Fibroblast of lung (primary cell): ENCODE data around the gene PRSS1. TPM values are rescaled to one million over a fixed set of nuclear protein-coding genes. Genes with fewer than 3 reads are reported as not detected.
"Not testable (repeated sequence)": the region's sequence is repeated elsewhere in the genome, so short reads cannot be mapped to it uniquely, and the experiment has no call there.

Experiments
- DNase-seq, 2 donors: peaks; one replicate each; pipeline versions ENCODE4 v3.0.0 to v3.0.0-alpha.2; 2010; ENCODE audit warnings: low read depth in 2 of 2
- H2AFZ ChIP-seq: 2 replicates; pipeline ENCODE4 v1.5.1; 2012; ENCODE audit warnings: low read length, control low read depth, inconsistent platforms
- H3K27ac ChIP-seq: 2 replicates; pipeline ENCODE4 v1.5.1; 2011; ENCODE audit warnings: low read length, control low read depth; ENCODE audit not compliant: insufficient read depth
- H3K27me3 ChIP-seq: 2 replicates; pipeline ENCODE4 v1.5.1; 2011; ENCODE audit warnings: mild to moderate bottlenecking, low read length; ENCODE audit not compliant: control insufficient read depth, insufficient read depth
- H3K36me3 ChIP-seq: 2 replicates; pipeline ENCODE4 v1.5.1; 2011; ENCODE audit warnings: low read length; ENCODE audit not compliant: control insufficient read depth, insufficient read depth
- H3K4me1 ChIP-seq: 2 replicates; pipeline ENCODE4 v1.5.1; 2011; ENCODE audit warnings: low read length; ENCODE audit not compliant: control insufficient read depth, insufficient read depth; ENCODE audit errors: extremely low read depth
- H3K4me2 ChIP-seq: 2 replicates; pipeline ENCODE4 v1.5.1; 2011; ENCODE audit warnings: low read length, control low read depth; ENCODE audit not compliant: insufficient read depth; ENCODE audit errors: extremely low read depth
- H3K4me3 ChIP-seq, 4 experiments: fragments of 200-600 bp in 1 of 4; sonication (generic) in 1 of 4; replicated peaks in 1 of 4; 2 replicates each; pipeline ENCODE4 v1.5.1; 2011 to 2016; ENCODE audit warnings: low read length in 4 of 4, low read depth in 3 of 4, mild to moderate bottlenecking in 3 of 4, control low read depth in 2 of 4, inconsistent platforms in 1 of 4, mixed read lengths in 1 of 4; ENCODE audit not compliant: insufficient read depth in 1 of 4; ENCODE audit errors: control extremely low read depth in 1 of 4
- H3K79me2 ChIP-seq: 2 replicates; pipeline ENCODE4 v1.5.1; 2012; ENCODE audit warnings: mild to moderate bottlenecking, low read length, inconsistent platforms; ENCODE audit not compliant: control insufficient read depth, insufficient read depth
- H3K9ac ChIP-seq: 2 replicates; pipeline ENCODE4 v1.5.1; 2011; ENCODE audit warnings: mild to moderate bottlenecking, low read length, control low read depth; ENCODE audit not compliant: insufficient read depth
- H3K9me3 ChIP-seq: 2 replicates; pipeline ENCODE4 v1.5.1; 2012; ENCODE audit warnings: low read depth, low read length; ENCODE audit not compliant: control insufficient read depth, insufficient read depth
- H4K20me1 ChIP-seq: 2 replicates; pipeline ENCODE4 v1.5.1; 2011; ENCODE audit warnings: low read length; ENCODE audit not compliant: control insufficient read depth, insufficient read depth; ENCODE audit errors: extremely low read depth
- EZH2 ChIP-seq: IDR thresholded peaks from 2 replicates; pipeline ENCODE4 v1.5.1; 2012; ENCODE audit warnings: low read length, control low read depth, mild to moderate bottlenecking; ENCODE audit errors: missing control alignments
- polyA minus RNA-seq: library from RNA; depleted of rRNA, polyadenylated mRNA; stranded (reverse); fragments of >200 nt; gene quantifications from 2 replicates; pipeline ENCODE4 v1.2.3, GENCODE V29; 2011; ENCODE audit warnings: low replicate concordance
- polyA plus RNA-seq, 2 donors: library from polyadenylated mRNA; depleted of rRNA in 1 of 2; stranded (reverse) in 1 of 2; unstranded in 1 of 2; fragments of >200 nt; gene quantifications; 2 replicates each; pipeline ENCODE4 v1.2.1, GENCODE V29; 2011 to 2012; ENCODE audit warnings: missing spikeins in 1 of 2
- total RNA-seq: library from RNA; depleted of rRNA; stranded (reverse); fragments of >200 nt; gene quantifications from 2 replicates; pipeline ENCODE4 v1.2.1, GENCODE V29; 2014
- TF ChIP-seq, protein P1 (sequence below), 2 donors: IDR thresholded peaks in 1 of 2; conservative IDR thresholded peaks in 1 of 2; 1 replicate in 1 of 2; 2 replicates in 1 of 2; pipeline ENCODE4 v1.5.1; 2011 to 2012; ENCODE audit warnings: low read length in 2 of 2, control low read depth in 1 of 2, inconsistent platforms in 1 of 2, low read depth in 1 of 2, mild to moderate bottlenecking in 1 of 2

Gene PRSS1
- total RNA-seq = not detected in 2 replicates
- polyA plus RNA-seq = not detected in 2 replicates
- polyA plus RNA-seq (2012) = not detected in 2 replicates
- polyA minus RNA-seq = not detected in 2 replicates

DNA sequence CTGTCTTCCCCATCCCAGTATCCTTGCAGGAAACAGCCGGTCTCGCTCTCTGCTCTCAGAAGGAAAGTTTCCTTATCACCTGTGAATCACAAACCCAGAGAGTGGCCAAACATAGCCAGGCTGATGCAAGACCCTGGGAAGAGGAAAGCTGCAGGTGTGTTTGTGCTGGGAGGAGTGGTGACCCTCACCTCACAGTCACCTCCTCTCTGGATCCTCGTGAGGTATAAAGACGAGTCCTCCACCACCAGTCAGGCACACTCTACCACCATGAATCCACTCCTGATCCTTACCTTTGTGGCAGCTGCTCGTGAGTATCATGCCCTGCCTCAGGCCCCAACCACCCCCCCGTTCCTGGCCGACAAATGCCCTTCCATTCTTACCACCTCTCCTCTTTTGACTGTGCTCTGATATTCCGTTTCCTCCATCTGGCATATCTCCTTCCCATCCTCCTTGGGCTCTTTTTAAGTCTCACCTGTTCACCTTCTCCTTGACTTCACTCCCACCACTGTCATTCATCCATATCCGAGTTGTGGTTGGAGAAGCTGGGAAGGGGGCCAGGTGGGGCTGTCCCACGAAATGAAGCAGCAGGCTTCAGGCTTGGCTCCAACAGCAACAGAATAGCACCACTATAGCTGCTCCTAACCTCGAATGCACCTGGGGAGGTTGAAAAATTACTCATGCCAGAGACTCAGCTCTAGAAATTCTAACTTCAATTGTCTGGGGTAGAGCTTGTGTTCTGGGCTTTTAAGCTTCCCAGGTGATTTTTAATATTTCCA is at the start of gene PRSS1:
Gene PRSS1, plus strand, starts transcription at position 255 of the 776 bp plus-strand sequence. Its CDS starts 13 bp downstream, at position 268.
- no peaks in the 10 kb centered on the region for H3K79me2 ChIP-seq
- no peak within 1 kb of the TSS for H3K27ac ChIP-seq
- H3K9me3 ChIP-seq = no peaks in the 10 kb centered on the region
- no peaks in the 10 kb centered on the region for H4K20me1 ChIP-seq
- H3K4me3 ChIP-seq = no peak within 1 kb of the TSS
- H3K27me3 ChIP-seq = no peaks in the 10 kb centered on the region
- no peak within 1 kb of the TSS for H3K4me2 ChIP-seq
- no peak within 1 kb of the TSS for H3K9ac ChIP-seq
- no peaks in the 10 kb centered on the region for H3K36me3 ChIP-seq
- DNase-seq = no peak
- H2AFZ ChIP-seq = no peak within 1 kb of the TSS
- H3K4me1 ChIP-seq = no peaks in the 10 kb centered on the region
- TF ChIP-seq EZH2 = no peak
- TF ChIP-seq, protein P1, sequence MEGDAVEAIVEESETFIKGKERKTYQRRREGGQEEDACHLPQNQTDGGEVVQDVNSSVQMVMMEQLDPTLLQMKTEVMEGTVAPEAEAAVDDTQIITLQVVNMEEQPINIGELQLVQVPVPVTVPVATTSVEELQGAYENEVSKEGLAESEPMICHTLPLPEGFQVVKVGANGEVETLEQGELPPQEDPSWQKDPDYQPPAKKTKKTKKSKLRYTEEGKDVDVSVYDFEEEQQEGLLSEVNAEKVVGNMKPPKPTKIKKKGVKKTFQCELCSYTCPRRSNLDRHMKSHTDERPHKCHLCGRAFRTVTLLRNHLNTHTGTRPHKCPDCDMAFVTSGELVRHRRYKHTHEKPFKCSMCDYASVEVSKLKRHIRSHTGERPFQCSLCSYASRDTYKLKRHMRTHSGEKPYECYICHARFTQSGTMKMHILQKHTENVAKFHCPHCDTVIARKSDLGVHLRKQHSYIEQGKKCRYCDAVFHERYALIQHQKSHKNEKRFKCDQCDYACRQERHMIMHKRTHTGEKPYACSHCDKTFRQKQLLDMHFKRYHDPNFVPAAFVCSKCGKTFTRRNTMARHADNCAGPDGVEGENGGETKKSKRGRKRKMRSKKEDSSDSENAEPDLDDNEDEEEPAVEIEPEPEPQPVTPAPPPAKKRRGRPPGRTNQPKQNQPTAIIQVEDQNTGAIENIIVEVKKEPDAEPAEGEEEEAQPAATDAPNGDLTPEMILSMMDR (conservative IDR thresholded peaks at IDR 0.05 in 1 of 2, IDR thresholded peaks at IDR 0.05 in 1 of 2; ENCODE audit: low read depth in 1 of 2, low read length in 2 of 2) = no peak

DNA sequence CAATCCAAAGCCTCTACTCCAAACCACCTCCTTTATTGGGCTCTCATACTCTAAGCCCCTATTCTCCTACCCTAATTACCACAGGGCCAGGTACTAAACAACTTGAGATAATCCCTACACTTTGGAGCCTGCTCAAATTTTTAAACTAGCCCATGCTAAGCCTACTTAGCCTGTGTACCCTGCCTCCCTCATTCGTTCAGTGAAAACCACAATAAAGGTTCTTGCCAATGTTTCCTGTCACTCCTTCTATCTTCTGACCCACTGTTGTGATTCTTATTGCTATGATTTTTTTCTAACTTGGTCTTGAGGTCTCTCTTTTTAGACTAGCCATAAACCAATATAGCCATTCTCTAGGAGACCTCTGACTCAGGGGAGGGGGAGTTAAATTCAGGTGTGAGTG is 48.3 kb upstream of the PRSS1 start:
- not testable (repeated sequence) for H3K36me3 ChIP-seq, H2AFZ ChIP-seq, H3K4me3 ChIP-seq, H3K4me2 ChIP-seq, H3K27me3 ChIP-seq, H3K9me3 ChIP-seq, H3K27ac ChIP-seq, H4K20me1 ChIP-seq, H3K9ac ChIP-seq, H3K79me2 ChIP-seq, DNase-seq, H3K4me1 ChIP-seq

DNA sequence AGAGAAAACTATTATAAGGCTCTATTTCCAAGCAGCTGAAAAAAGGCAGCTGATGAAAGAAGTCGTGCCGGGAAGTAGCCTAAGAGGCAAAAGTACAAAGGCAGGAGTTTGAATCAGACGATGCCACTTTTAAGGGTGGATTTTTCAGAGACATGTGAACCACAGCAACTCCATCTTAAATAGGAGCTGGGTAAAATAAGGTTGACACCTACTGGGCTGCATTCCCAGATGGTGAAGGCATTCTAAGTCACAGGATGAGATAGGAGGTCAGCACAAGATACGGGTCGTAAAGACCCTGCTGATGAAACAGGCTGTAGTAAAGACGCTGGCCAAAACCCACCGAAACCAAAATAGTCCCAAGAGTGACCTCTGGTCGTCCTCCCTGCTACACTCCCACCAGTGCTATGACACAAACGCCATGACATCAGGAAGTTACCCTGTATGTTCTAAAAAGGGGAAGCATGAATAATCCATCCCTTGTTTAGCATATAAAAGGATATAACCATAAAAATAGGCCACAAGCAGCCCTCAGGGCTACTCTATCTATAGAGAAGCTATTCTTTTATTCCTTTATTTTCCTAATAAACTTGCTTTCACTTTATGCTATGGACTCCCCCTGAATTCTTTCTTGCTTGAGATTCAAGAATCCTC is 45.5 kb upstream of the PRSS1 start:
- TF ChIP-seq, protein P1 (conservative IDR thresholded peaks at IDR 0.05 in 1 of 2, IDR thresholded peaks at IDR 0.05 in 1 of 2; ENCODE audit: low read depth in 1 of 2, low read length in 2 of 2) = no peak
- no peak for TF ChIP-seq EZH2
- no peaks in the 10 kb centered on the region for H4K20me1 ChIP-seq
- no peak overlapping the region for H3K27ac ChIP-seq
- no peak overlapping the region for H2AFZ ChIP-seq
- DNase-seq = no peak
- no peaks in the 10 kb centered on the region for H3K27me3 ChIP-seq
- no peak overlapping the region for H3K9ac ChIP-seq
- H3K4me3 ChIP-seq = no peak overlapping the region
- H3K4me1 ChIP-seq = no peaks in the 10 kb centered on the region
- no peaks in the 10 kb centered on the region for H3K79me2 ChIP-seq
- no peak overlapping the region for H3K4me2 ChIP-seq
- H3K9me3 ChIP-seq = no peaks in the 10 kb centered on the region
- H3K36me3 ChIP-seq = no peaks in the 10 kb centered on the region

DNA sequence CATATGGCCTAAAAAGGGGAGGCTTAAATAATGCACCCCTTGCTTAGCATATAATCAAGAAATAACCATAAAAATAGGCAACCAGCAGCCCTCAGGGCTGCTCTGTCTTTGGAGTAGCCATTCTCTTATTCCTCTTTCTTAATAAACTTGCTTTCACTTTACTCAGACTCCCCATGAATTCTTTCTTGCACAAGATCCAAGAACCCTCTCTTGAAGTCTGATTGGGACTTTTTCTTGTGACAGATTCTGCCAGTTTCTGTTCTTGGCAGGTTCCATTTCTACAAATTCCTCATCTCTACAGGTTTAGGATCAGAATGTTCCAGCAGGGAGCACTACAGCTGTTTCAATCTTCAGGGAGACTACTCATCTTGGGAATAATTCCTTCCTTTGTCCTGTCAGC is 40.5 kb upstream of the PRSS1 start:
- DNase-seq, H3K79me2 ChIP-seq, H3K4me1 ChIP-seq, H3K27ac ChIP-seq, H2AFZ ChIP-seq, H3K36me3 ChIP-seq, H3K9ac ChIP-seq, H3K4me3 ChIP-seq, H3K4me2 ChIP-seq, H4K20me1 ChIP-seq, H3K9me3 ChIP-seq, H3K27me3 ChIP-seq: not testable (repeated sequence)
